HepG2 (cell line): ENCODE results near the gene SCYGR5. TPM values are rescaled to one million over a fixed set of nuclear protein-coding genes. Genes with fewer than 3 reads are reported as not detected.

Source experiments
- AKAP8 ChIP-seq: sonication (generic); formaldehyde crosslinking; IDR thresholded peaks from 2 replicates; pipeline ENCODE4 v1.5.1; 2020; ENCODE audit warnings: mild to moderate bottlenecking, missing genetic modification reagents
- ELF4 ChIP-seq: sonication (generic); formaldehyde crosslinking; IDR thresholded peaks from 2 replicates; pipeline ENCODE4 v1.5.0; 2020; ENCODE audit warnings: missing genetic modification reagents, mild to moderate bottlenecking, moderate library complexity, borderline replicate concordance
- FOXA3 ChIP-seq: IDR thresholded peaks from 2 replicates; pipeline ENCODE4 v1.6.1; 2016; ENCODE audit warnings: missing genetic modification reagents, missing compliant biosample characterization
- HMG20A ChIP-seq: IDR thresholded peaks from 2 replicates; pipeline ENCODE4 v1.6.1; 2016; ENCODE audit warnings: borderline replicate concordance
- KDM1A ChIP-seq: IDR thresholded peaks from 2 replicates; pipeline ENCODE4 v1.6.1; 2016; ENCODE audit warnings: missing compliant biosample characterization
- NR2F1 ChIP-seq, 2 experiments: fragments of 450-650 bp in 1 of 2; formaldehyde crosslinking in 1 of 2; IDR thresholded peaks; 2 replicates each; pipeline versions ENCODE4 v1.5.0 to v1.6.1; 2016 to 2020; ENCODE audit warnings: mild to moderate bottlenecking in 1 of 2, missing compliant biosample characterization in 1 of 2, missing genetic modification reagents in 1 of 2, moderate library complexity in 1 of 2
- PLRG1 ChIP-seq: fragments of 450-650 bp; conservative IDR thresholded peaks from 2 replicates; pipeline ENCODE4 v1.6.1; 2016
- RORA ChIP-seq: sonication (generic); formaldehyde crosslinking; IDR thresholded peaks from 2 replicates; pipeline ENCODE4 v1.5.0; 2020; ENCODE audit warnings: mild to moderate bottlenecking, missing genetic modification reagents, moderate library complexity
- SAP130 ChIP-seq: IDR thresholded peaks from 2 replicates; pipeline ENCODE4 v1.6.1; 2016; ENCODE audit warnings: low read depth
- SOX5 ChIP-seq: IDR thresholded peaks from 2 replicates; pipeline ENCODE4 v1.6.1; 2016; ENCODE audit warnings: borderline replicate concordance
- SP4 ChIP-seq: sonication (generic); formaldehyde crosslinking; IDR thresholded peaks from 2 replicates; pipeline ENCODE4 v1.8.1; 2023; ENCODE audit warnings: mild to moderate bottlenecking, missing genetic modification reagents
- STAG1 ChIP-seq: sonication (generic); formaldehyde crosslinking; IDR thresholded peaks from 2 replicates; pipeline ENCODE4 v1.4.0; 2020; ENCODE audit warnings: missing genetic modification reagents
- TFE3 ChIP-seq: IDR thresholded peaks from 2 replicates; pipeline ENCODE4 v1.6.1; 2016
- ZBTB7B ChIP-seq: sonication (generic); formaldehyde crosslinking; IDR thresholded peaks from 2 replicates; pipeline ENCODE4 v1.4.0; 2020; ENCODE audit warnings: missing genetic modification reagents
- ZFP62 ChIP-seq: sonication (generic); formaldehyde crosslinking; IDR thresholded peaks from 2 replicates; pipeline ENCODE4 v1.4.0; 2020; ENCODE audit warnings: missing genetic modification reagents
- ZNF224 ChIP-seq: sonication (generic); formaldehyde crosslinking; IDR thresholded peaks from 2 replicates; pipeline ENCODE4 v1.5.0; 2020; ENCODE audit warnings: mild to moderate bottlenecking, missing genetic modification reagents
- ZNF619 ChIP-seq: sonication (generic); formaldehyde crosslinking; IDR thresholded peaks from 2 replicates; pipeline ENCODE4 v1.4.0; 2020; ENCODE audit warnings: mild to moderate bottlenecking, missing genetic modification reagents
- ZNF737 ChIP-seq: sonication (generic); formaldehyde crosslinking; IDR thresholded peaks from 2 replicates; pipeline ENCODE4 v1.5.0; 2020; ENCODE audit warnings: missing genetic modification reagents, mild to moderate bottlenecking, borderline replicate concordance
- polyA plus RNA-seq, 8 experiments: library from polyadenylated mRNA; depleted of rRNA in 3 of 8; stranded (reverse) in 7 of 8; unstranded in 1 of 8; fragments of >200 nt; fragmentation: Illumina TruSeq in 4 of 8; extraction: Trizol in 4 of 8; gene quantifications; 2 replicates each; pipeline versions ENCODE4 v1.2.1 to v1.2.3, GENCODE V29; 2011 to 2016; ENCODE audit warnings: low read depth in 4 of 8, missing spikeins in 1 of 8, mixed read lengths in 1 of 8; ENCODE audit not compliant: insufficient read depth in 1 of 8
- total RNA-seq, 5 experiments: library from RNA; depleted of rRNA; stranded (reverse); fragments of >200 nt; fragmentation: Illumina TruSeq; extraction: Trizol; gene quantifications; 2 replicates each; pipeline ENCODE4 v1.2.3, GENCODE V29; 2016; ENCODE audit warnings: low read depth in 1 of 5
- TF ChIP-seq, protein P1 (sequence below): sonication (generic); formaldehyde crosslinking; IDR thresholded peaks from 2 replicates; pipeline ENCODE4 v1.4.0; 2020; ENCODE audit warnings: missing genetic modification reagents, low read depth, mild to moderate bottlenecking, borderline replicate concordance
- TF ChIP-seq, protein P2 (sequence below): sonication (generic); formaldehyde crosslinking; IDR thresholded peaks from 2 replicates; pipeline ENCODE4 v1.4.0; 2020; ENCODE audit warnings: mild to moderate bottlenecking, missing genetic modification reagents, borderline replicate concordance
- TF ChIP-seq, protein P3 (sequence below): fragments of 450-650 bp; IDR thresholded peaks from 2 replicates; pipeline ENCODE4 v1.6.1; 2017; ENCODE audit warnings: mild to moderate bottlenecking
- TF ChIP-seq, protein P4 (sequence below): sonication (generic); formaldehyde crosslinking; IDR thresholded peaks from 2 replicates; pipeline ENCODE4 v1.8.1; 2023; ENCODE audit warnings: mild to moderate bottlenecking, missing genetic modification reagents, borderline replicate concordance

SCYGR5 gene
- total and polyA plus RNA-seq, 2 of the 13 experiments (the other 11 are each of a cell fraction or from before 2014, with no cell fraction given), result not detected

DNA sequence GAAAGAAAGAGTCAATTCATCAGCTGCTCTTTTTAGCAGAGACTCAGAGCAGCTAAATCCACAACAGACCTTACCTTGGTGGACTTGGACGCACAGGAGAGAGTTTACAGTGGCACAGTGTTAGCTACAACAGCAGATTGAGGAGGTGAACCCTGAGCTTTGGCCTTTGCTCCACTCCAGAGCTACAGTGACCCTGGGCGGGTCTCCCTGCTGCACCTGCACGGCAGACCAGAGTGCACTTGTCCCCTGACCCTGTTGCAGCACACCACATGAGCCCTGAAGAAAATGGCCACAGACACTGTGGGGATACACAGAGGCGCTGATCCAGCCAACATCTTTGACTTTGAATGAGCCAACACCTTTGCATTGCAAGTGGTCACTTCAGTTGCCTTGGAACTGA, 40.3 kb downstream of the SCYGR5 start (continued):
- TF ChIP-seq, protein P1, sequence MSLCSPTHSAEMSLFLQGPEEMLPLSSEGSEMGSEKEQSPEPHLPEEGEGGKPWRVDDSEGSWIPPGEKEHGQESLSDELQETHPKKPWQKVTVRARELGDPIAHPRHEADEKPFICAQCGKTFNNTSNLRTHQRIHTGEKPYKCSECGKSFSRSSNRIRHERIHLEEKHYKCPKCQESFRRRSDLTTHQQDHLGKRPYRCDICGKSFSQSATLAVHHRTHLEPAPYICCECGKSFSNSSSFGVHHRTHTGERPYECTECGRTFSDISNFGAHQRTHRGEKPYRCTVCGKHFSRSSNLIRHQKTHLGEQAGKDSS (CRISPR knock-in tag), result 0 out of 2 replicates have a peak, but pooled peaks have one; percentile 25
- no peak for TF ChIP-seq STAG1 (CRISPR knock-in tag)
- peak; percentile 69 for TF ChIP-seq SOX5 (CRISPR knock-in tag)
- TF ChIP-seq SAP130 (CRISPR knock-in tag), result peak; percentile 34; the same call in 1 of the 2 replicates
- TF ChIP-seq RORA (CRISPR knock-in tag), result no peak
- no peak for TF ChIP-seq ZNF224 (CRISPR knock-in tag)
- TF ChIP-seq PLRG1, result no peak
- no peak for TF ChIP-seq ELF4 (CRISPR knock-in tag)
- TF ChIP-seq, protein P2, sequence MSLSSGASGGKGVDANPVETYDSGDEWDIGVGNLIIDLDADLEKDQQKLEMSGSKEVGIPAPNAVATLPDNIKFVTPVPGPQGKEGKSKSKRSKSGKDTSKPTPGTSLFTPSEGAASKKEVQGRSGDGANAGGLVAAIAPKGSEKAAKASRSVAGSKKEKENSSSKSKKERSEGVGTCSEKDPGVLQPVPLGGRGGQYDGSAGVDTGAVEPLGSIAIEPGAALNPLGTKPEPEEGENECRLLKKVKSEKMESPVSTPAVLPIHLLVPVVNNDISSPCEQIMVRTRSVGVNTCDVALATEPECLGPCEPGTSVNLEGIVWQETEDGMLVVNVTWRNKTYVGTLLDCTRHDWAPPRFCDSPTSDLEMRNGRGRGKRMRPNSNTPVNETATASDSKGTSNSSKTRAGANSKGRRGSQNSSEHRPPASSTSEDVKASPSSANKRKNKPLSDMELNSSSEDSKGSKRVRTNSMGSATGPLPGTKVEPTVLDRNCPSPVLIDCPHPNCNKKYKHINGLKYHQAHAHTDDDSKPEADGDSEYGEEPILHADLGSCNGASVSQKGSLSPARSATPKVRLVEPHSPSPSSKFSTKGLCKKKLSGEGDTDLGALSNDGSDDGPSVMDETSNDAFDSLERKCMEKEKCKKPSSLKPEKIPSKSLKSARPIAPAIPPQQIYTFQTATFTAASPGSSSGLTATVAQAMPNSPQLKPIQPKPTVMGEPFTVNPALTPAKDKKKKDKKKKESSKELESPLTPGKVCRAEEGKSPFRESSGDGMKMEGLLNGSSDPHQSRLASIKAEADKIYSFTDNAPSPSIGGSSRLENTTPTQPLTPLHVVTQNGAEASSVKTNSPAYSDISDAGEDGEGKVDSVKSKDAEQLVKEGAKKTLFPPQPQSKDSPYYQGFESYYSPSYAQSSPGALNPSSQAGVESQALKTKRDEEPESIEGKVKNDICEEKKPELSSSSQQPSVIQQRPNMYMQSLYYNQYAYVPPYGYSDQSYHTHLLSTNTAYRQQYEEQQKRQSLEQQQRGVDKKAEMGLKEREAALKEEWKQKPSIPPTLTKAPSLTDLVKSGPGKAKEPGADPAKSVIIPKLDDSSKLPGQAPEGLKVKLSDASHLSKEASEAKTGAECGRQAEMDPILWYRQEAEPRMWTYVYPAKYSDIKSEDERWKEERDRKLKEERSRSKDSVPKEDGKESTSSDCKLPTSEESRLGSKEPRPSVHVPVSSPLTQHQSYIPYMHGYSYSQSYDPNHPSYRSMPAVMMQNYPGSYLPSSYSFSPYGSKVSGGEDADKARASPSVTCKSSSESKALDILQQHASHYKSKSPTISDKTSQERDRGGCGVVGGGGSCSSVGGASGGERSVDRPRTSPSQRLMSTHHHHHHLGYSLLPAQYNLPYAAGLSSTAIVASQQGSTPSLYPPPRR, result peak; percentile 66; the same call in 1 of the 2 replicates
- no peak; the same call in 1 of the 2 replicates for TF ChIP-seq ZNF737 (CRISPR knock-in tag)
- TF ChIP-seq SP4 (CRISPR knock-in tag), result peak; percentile 44; the same call in 1 of the 2 replicates
- TF ChIP-seq KDM1A, result peak; percentile 78
- peak; percentile 43 for TF ChIP-seq FOXA3 (CRISPR knock-in tag)
- 0 out of 2 replicates have a peak, but pooled peaks have one; percentile 33 for TF ChIP-seq ZBTB7B
- TF ChIP-seq TFE3 (CRISPR knock-in tag), result no peak
- TF ChIP-seq, protein P3, sequence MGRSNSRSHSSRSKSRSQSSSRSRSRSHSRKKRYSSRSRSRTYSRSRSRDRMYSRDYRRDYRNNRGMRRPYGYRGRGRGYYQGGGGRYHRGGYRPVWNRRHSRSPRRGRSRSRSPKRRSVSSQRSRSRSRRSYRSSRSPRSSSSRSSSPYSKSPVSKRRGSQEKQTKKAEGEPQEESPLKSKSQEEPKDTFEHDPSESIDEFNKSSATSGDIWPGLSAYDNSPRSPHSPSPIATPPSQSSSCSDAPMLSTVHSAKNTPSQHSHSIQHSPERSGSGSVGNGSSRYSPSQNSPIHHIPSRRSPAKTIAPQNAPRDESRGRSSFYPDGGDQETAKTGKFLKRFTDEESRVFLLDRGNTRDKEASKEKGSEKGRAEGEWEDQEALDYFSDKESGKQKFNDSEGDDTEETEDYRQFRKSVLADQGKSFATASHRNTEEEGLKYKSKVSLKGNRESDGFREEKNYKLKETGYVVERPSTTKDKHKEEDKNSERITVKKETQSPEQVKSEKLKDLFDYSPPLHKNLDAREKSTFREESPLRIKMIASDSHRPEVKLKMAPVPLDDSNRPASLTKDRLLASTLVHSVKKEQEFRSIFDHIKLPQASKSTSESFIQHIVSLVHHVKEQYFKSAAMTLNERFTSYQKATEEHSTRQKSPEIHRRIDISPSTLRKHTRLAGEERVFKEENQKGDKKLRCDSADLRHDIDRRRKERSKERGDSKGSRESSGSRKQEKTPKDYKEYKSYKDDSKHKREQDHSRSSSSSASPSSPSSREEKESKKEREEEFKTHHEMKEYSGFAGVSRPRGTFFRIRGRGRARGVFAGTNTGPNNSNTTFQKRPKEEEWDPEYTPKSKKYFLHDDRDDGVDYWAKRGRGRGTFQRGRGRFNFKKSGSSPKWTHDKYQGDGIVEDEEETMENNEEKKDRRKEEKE, result no peak
- TF ChIP-seq ZFP62 (CRISPR knock-in tag), result no peak
- peak; percentile 83 to 85 for TF ChIP-seq NR2F1 (CRISPR knock-in tag; IDR thresholded peaks at IDR 0.05)
- TF ChIP-seq AKAP8 (CRISPR knock-in tag), result no peak
- TF ChIP-seq HMG20A, result peak; percentile 69; the same call in 1 of the 2 replicates
- no peak for TF ChIP-seq ZNF619 (CRISPR knock-in tag)
- TF ChIP-seq, protein P4, sequence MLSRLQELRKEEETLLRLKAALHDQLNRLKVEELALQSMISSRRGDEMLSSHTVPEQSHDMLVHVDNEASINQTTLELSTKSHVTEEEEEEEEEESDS (CRISPR knock-in tag), result no peak
